HL-60 (cell line): ENCODE measurements around the gene PRKCE.

Source experiments
- CTCF ChIP-seq: IDR thresholded peaks from one replicate; pipeline ENCODE4 v1.5.1; 2011; ENCODE audit warnings: low read length, control low read depth, inconsistent platforms; ENCODE audit not compliant: insufficient read depth
- GABPA ChIP-seq: IDR thresholded peaks from 2 replicates; pipeline ENCODE4 v1.6.1; 2012; ENCODE audit warnings: low read depth
- POLR2AphosphoS5 ChIP-seq: IDR thresholded peaks from 2 replicates; pipeline ENCODE4 v1.6.1; 2012; ENCODE audit warnings: low read depth
- SPI1 ChIP-seq: IDR thresholded peaks from 2 replicates; pipeline ENCODE4 v1.6.1; 2012; ENCODE audit warnings: low read depth, mild to moderate bottlenecking, borderline replicate concordance

- TF ChIP-seq CTCF (no peak), GABPA (no peak), POLR2AphosphoS5 (no peak), SPI1 (no peak)
Observed at GRCh38 chr2:46123013-46123412, 471.5 kb downstream of the PRKCE start.
